Thyroid gland (tissue), 4 donors: ENCODE results near the gene SPEG. TPM values are rescaled to one million over a fixed set of nuclear protein-coding genes. Genes with fewer than 3 reads are reported as not detected.

Experiments used
- DNase-seq, 2 donors: peaks; one replicate each; pipeline ENCODE4 v3.0.0-alpha.2; 2019
- H3K27ac ChIP-seq, 3 donors: fragments of 200-600 bp; sonication (generic); 1 replicate in 2 of 3; 2 replicates in 1 of 3; pipeline ENCODE4 v1.5.1; 2016 to 2019; ENCODE audit warnings: mild to moderate bottlenecking in 1 of 3, moderate library complexity in 1 of 3
- H3K27me3 ChIP-seq: fragments of 200-600 bp; sonication (generic); one replicate; pipeline ENCODE4 v1.5.1; 2019
- H3K36me3 ChIP-seq, 2 donors: fragments of 200-600 bp; sonication (generic); one replicate each; pipeline ENCODE4 v1.5.1; 2016 to 2019
- H3K4me1 ChIP-seq, 2 donors: fragments of 200-600 bp; sonication (generic); one replicate each; pipeline ENCODE4 v1.5.1; 2017 to 2019
- H3K4me3 ChIP-seq, 3 donors: fragments of 200-600 bp; sonication (generic); replicated peaks in 1 of 3; 1 replicate in 2 of 3; 2 replicates in 1 of 3; pipeline ENCODE4 v1.5.1; 2016; ENCODE audit warnings: mild to moderate bottlenecking in 1 of 3
- H3K9me3 ChIP-seq: fragments of 200-600 bp; sonication (generic); one replicate; pipeline ENCODE4 v1.5.1; 2017
- CTCF ChIP-seq, 6 experiments: fragments of 200-600 bp in 3 of 6; fragments of 450-650 bp in 3 of 6; sonication (generic) in 3 of 6; IDR thresholded peaks; one replicate each; pipeline ENCODE4 v1.5.1; 2016 to 2019; ENCODE audit warnings: antibody characterized with exemption in 6 of 6, mild to moderate bottlenecking in 2 of 6, inconsistent platforms in 1 of 6, moderate library complexity in 1 of 6
- POLR2A ChIP-seq, 2 donors: fragments of 450-650 bp; IDR thresholded peaks; one replicate each; pipeline ENCODE4 v1.6.1; 2017; ENCODE audit warnings: antibody characterized with exemption in 2 of 2, mild to moderate bottlenecking in 2 of 2, moderate library complexity in 1 of 2
- WGBS, 2 donors: methylation state at CpG; one replicate each; pipeline ENCODE4 v1.1.5; 2017; 5-methylcytosine and 5-hydroxymethylcytosine counted together
- intact Hi-C: fragments of 100-400 bp; cut with DNase I; formaldehyde crosslinking; loops from one replicate; pipeline ENCODE4 v1.15.1; 2023
- total RNA-seq, 4 donors: library from RNA; depleted of rRNA; stranded (reverse); fragments of >200 nt; gene quantifications; one replicate each; pipeline ENCODE4 v1.2.3, GENCODE V29; 2016

SPEG gene
- total RNA-seq, 4 donors from 2014 or later, result 1.9 to 3.5 (median 3.3) TPM

GRCh38 chr2:219502618-219503017 lies 68.0 kb downstream of the SPEG start:
- peaks cover 24 to 32% of the 10 kb centered on the region in 2 donors for H3K36me3 ChIP-seq
- H3K27me3 ChIP-seq, result no peaks in the 10 kb centered on the region
- H3K27ac ChIP-seq, result no peak overlapping the region
- H3K9me3 ChIP-seq, result no peaks in the 10 kb centered on the region
- intact Hi-C loops, result no loop called here
- no peak for DNase-seq
- TF ChIP-seq POLR2A (IDR thresholded peaks at IDR 0.05), result no peak
- TF ChIP-seq CTCF (IDR thresholded peaks at IDR 0.05), result no peak
- no peak overlapping the region for H3K4me3 ChIP-seq
- H3K4me1 ChIP-seq, result peaks cover 12 to 15% of the 10 kb centered on the region in 2 donors

- Histone ChIP-seq H3K27ac (no peak overlapping the region), H3K36me3 (peaks cover 24 to 32% of the 10 kb centered on the region in 2 donors), H3K4me3 (no peak overlapping the region), H3K9me3 (no peaks in the 10 kb centered on the region), H3K27me3 (no peaks in the 10 kb centered on the region), H3K4me1 (peaks cover 11 to 15% of the 10 kb centered on the region in 2 donors)
- WGBS, 2 donors, result 87 to 95% methylated on average over 9 of the region's 9 CpGs
- DNase-seq, result no peak
- TF ChIP-seq POLR2A (IDR thresholded peaks at IDR 0.05) (no peak), CTCF (IDR thresholded peaks at IDR 0.05) (no peak)
- intact Hi-C loops, result no loop called here
Observed at GRCh38 chr2:219505585-219505984, 70.9 kb downstream of the SPEG start.

GRCh38 chr2:219506153-219506801 lies 71.6 kb downstream of the SPEG start:
- 83 to 86% methylated on average over 20 of the region's 23 CpGs for whole genome bisulfite sequencing, 2 donors
- Histone ChIP-seq H3K27ac (no peak overlapping the region), H3K36me3 (peaks cover 24 to 32% of the 10 kb centered on the region in 2 donors), H3K4me1 (peaks cover 11 to 15% of the 10 kb centered on the region in 2 donors), H3K9me3 (no peaks in the 10 kb centered on the region), H3K27me3 (no peaks in the 10 kb centered on the region), H3K4me3 (no peak overlapping the region)
- DNase-seq, result no peak
- intact Hi-C loops, result no loop called here
- TF ChIP-seq CTCF (IDR thresholded peaks at IDR 0.05), result no peak
- no peak for TF ChIP-seq POLR2A (IDR thresholded peaks at IDR 0.05)

GRCh38 chr2:219506802-219507526 lies 72.3 kb downstream of the SPEG start:
- Histone ChIP-seq H3K27ac (no peak overlapping the region), H3K4me1 (peaks cover 11 to 15% of the 10 kb centered on the region in 2 donors), H3K9me3 (no peaks in the 10 kb centered on the region), H3K4me3 (no peak overlapping the region), H3K27me3 (no peaks in the 10 kb centered on the region), H3K36me3 (peaks cover 24 to 32% of the 10 kb centered on the region in 2 donors)
- DNase-seq, result no peak
- intact Hi-C loops, result no loop called here
- TF ChIP-seq POLR2A (IDR thresholded peaks at IDR 0.05), result no peak
- no peak for TF ChIP-seq CTCF (IDR thresholded peaks at IDR 0.05)
- 80 to 83% methylated on average over 12 to 16 of the region's 17 CpGs for WGBS, 2 donors
